ENCODE data around the gene KIZ.

The KIZ gene

GRCh38 chr20:21257192-21257591, 131.3 kb downstream of the KIZ start:
- in situ Hi-C loops (cut with HindIII; ENCODE audit: low sequenced_read_pairs) = no loop called here

- in situ Hi-C loops (cut with HindIII; ENCODE audit: low sequenced_read_pairs) = no loop called here
Measured at GRCh38 chr20:21258411-21258810, 132.5 kb downstream of the KIZ start.

GRCh38 chr20:21259346-21259745, 133.5 kb downstream of the KIZ start:
- in situ Hi-C loops (cut with HindIII; ENCODE audit: low sequenced_read_pairs) = no loop called here

- in situ Hi-C loops (cut with HindIII; ENCODE audit: low sequenced_read_pairs) = no loop called here
Measured at GRCh38 chr20:21262812-21263211, 136.9 kb downstream of the KIZ start.

- in situ Hi-C loops (cut with HindIII; ENCODE audit: low sequenced_read_pairs) = no loop called here
Measured at GRCh38 chr20:21265261-21266190, 139.6 kb downstream of the KIZ start.

- in situ Hi-C loops (cut with HindIII; ENCODE audit: low sequenced_read_pairs) = no loop called here
Measured at GRCh38 chr20:21266191-21266536, 140.3 kb downstream of the KIZ start.

- in situ Hi-C loops (cut with HindIII; ENCODE audit: low sequenced_read_pairs) = loop anchor here (5.0 kb wide), 1 partner anchor 223 kb away; no protein-coding TSS in a partner anchor
Measured at GRCh38 chr20:21269772-21270171, 143.9 kb downstream of the KIZ start.

GRCh38 chr20:21270806-21271205, 144.9 kb downstream of the KIZ start:
- in situ Hi-C loops (cut with HindIII; ENCODE audit: low sequenced_read_pairs) = loop anchor here (5.0 kb wide), 1 partner anchor 221 kb away; no protein-coding TSS in a partner anchor

GRCh38 chr20:21272279-21272678, 146.4 kb downstream of the KIZ start:
- in situ Hi-C loops (cut with HindIII; ENCODE audit: low sequenced_read_pairs) = loop anchor here (5.0 kb wide), 1 partner anchor 220 kb away; no protein-coding TSS in a partner anchor

- in situ Hi-C loops (cut with HindIII; ENCODE audit: low sequenced_read_pairs) = loop anchor here (5.0 kb wide), 1 partner anchor 220 kb away; no protein-coding TSS in a partner anchor
Measured at GRCh38 chr20:21272679-21273078, 146.8 kb downstream of the KIZ start.

- in situ Hi-C loops (cut with HindIII; ENCODE audit: low sequenced_read_pairs) = loop anchor here (5.0 kb wide), 1 partner anchor 218 kb away; no protein-coding TSS in a partner anchor
Measured at GRCh38 chr20:21273755-21274386, 148.0 kb downstream of the KIZ start.

GRCh38 chr20:21278829-21279228, 152.9 kb downstream of the KIZ start:
- in situ Hi-C loops (cut with HindIII; ENCODE audit: low sequenced_read_pairs) = loop anchor here (5.0 kb wide), 1 partner anchor 92 kb away; no protein-coding TSS in a partner anchor

- in situ Hi-C loops (cut with HindIII; ENCODE audit: low sequenced_read_pairs) = loop anchor here (5.0 kb wide), 1 partner anchor 93 kb away; no protein-coding TSS in a partner anchor
Measured at GRCh38 chr20:21279706-21280521, 154.0 kb downstream of the KIZ start.

- in situ Hi-C loops (cut with HindIII; ENCODE audit: low sequenced_read_pairs) = no loop called here
Measured at GRCh38 chr20:21280522-21281016, 154.7 kb downstream of the KIZ start.

- in situ Hi-C loops (cut with HindIII; ENCODE audit: low sequenced_read_pairs) = no loop called here
Measured at GRCh38 chr20:21286775-21287174, 160.9 kb downstream of the KIZ start.

- in situ Hi-C loops (cut with HindIII; ENCODE audit: low sequenced_read_pairs) = no loop called here
Measured at GRCh38 chr20:21288587-21289370, 162.9 kb downstream of the KIZ start.

GRCh38 chr20:21289651-21290050, 163.8 kb downstream of the KIZ start:
- in situ Hi-C loops (cut with HindIII; ENCODE audit: low sequenced_read_pairs) = no loop called here

GRCh38 chr20:21291026-21291425, 165.1 kb downstream of the KIZ start:
- in situ Hi-C loops (cut with HindIII; ENCODE audit: low sequenced_read_pairs) = no loop called here

GRCh38 chr20:21294755-21295154, 168.9 kb downstream of the KIZ start:
- in situ Hi-C loops (cut with HindIII; ENCODE audit: low sequenced_read_pairs) = no loop called here
